K562 (cell line): ENCODE results near the gene CLP1. TPM values are rescaled to one million over a fixed set of nuclear protein-coding genes. Genes with fewer than 3 reads are reported as not detected.

ENCODE experiments used
- ATAC-seq: fragments of 200-7000 bp; cut with Tn5 transposase; 3 replicates; pipeline ENCODE4 v1.9.1; 2020; ENCODE audit warnings: moderate library complexity
- BruUV-seq: library from RNA; stranded (reverse); fragments of 400-500 nt; replicated peaks from 2 replicates; lab custom pipeline; 2021; lab: Mats Ljungman, UMichigan
- CTCF ChIA-PET: fragments of 300-600 bp; formaldehyde crosslinking; extraction: SDS; loops from one replicate; lab custom pipeline; 2021; ENCODE audit warnings: low intra/inter-chr PET ratio; lab: Yijun Ruan, JAX
- POLR2A ChIA-PET: fragments of 300-600, 350-650 bp; sonication (Branson Sonifier 250); formaldehyde crosslinking; extraction: SDS; loops from one replicate; lab custom pipeline; 2021; ENCODE audit warnings: antibody characterized with exemption, inconsistent platforms; lab: Yijun Ruan, JAX
- DNase-seq, 4 experiments: peaks; one replicate each; pipeline versions ENCODE4 v3.0.0 to v3.0.0-alpha.2; 2011 to 2018; ENCODE audit warnings: low spot score in 3 of 4, mixed read lengths in 3 of 4; ENCODE audit errors: extremely low read depth in 1 of 4
- FAIRE-seq: peaks from 2 replicates; lab custom pipeline; 2011; peaks lifted over from hg19 to GRCh38; lab: Jason Lieb, UNC
- H2AFZ ChIP-seq: 2 replicates; pipeline ENCODE4 v1.6.0; 2011; ENCODE audit warnings: low read depth, low read length, control low read depth, inconsistent platforms
- H3K27ac ChIP-seq: fragments of 200-600 bp; 3 replicates; pipeline ENCODE4 v1.8.0; 2011; ENCODE audit warnings: low read depth, mild to moderate bottlenecking, control low read depth, inconsistent platforms, low read length, moderate library complexity, mixed read lengths; ENCODE audit errors: extremely low read depth
- H3K27me3 ChIP-seq, 2 experiments: fragments of 300-600 bp in 1 of 2; 2 replicates in 1 of 2; 3 replicates in 1 of 2; pipeline versions ENCODE4 v1.6.0 to v1.8.0; 2011; ENCODE audit warnings: inconsistent platforms in 2 of 2, low read length in 2 of 2, mild to moderate bottlenecking in 1 of 2, mixed read lengths in 1 of 2, moderate library complexity in 1 of 2; ENCODE audit not compliant: control insufficient read depth in 2 of 2, insufficient read depth in 2 of 2
- H3K36me3 ChIP-seq: fragments of 300-600 bp; 3 replicates; pipeline ENCODE4 v1.8.0; 2011; ENCODE audit warnings: mild to moderate bottlenecking, low read length, inconsistent platforms; ENCODE audit not compliant: control insufficient read depth, insufficient read depth
- H3K4me1 ChIP-seq, 2 experiments: fragments of 200-600 bp in 1 of 2; replicated peaks in 1 of 2; 2 replicates in 1 of 2; 3 replicates in 1 of 2; pipeline versions ENCODE4 v1.5.1 to v1.8.0; 2011; ENCODE audit warnings: inconsistent platforms in 2 of 2, low read length in 2 of 2, mild to moderate bottlenecking in 1 of 2, mixed read lengths in 1 of 2, moderate library complexity in 1 of 2; ENCODE audit not compliant: control insufficient read depth in 2 of 2, insufficient read depth in 2 of 2
- H3K4me2 ChIP-seq: 2 replicates; pipeline ENCODE4 v1.6.1; 2011; ENCODE audit warnings: low read length, control low read depth, inconsistent platforms, mixed read lengths; ENCODE audit not compliant: insufficient read depth
- H3K4me3 ChIP-seq: fragments of 200-600 bp; sonication (generic), shearing (Covaris generic); 2 replicates; pipeline ENCODE4 v1.5.1; 2016; ENCODE audit warnings: control low read depth, inconsistent platforms
- H3K79me2 ChIP-seq: fragments of 200-600 bp; 3 replicates; pipeline ENCODE4 v1.8.0; 2011; ENCODE audit warnings: low read length, inconsistent platforms; ENCODE audit not compliant: control insufficient read depth, insufficient read depth
- H3K9ac ChIP-seq, 2 experiments: 2 replicates each; pipeline versions ENCODE4 v1.6.0 to v1.6.1; 2011; ENCODE audit warnings: low read depth in 2 of 2, low read length in 2 of 2, control low read depth in 1 of 2, inconsistent platforms in 1 of 2, mild to moderate bottlenecking in 1 of 2, mixed read lengths in 1 of 2; ENCODE audit not compliant: insufficient read depth in 1 of 2
- H3K9me1 ChIP-seq: one replicate; pipeline ENCODE4 v1.6.0; 2011; ENCODE audit warnings: inconsistent platforms, mild to moderate bottlenecking, low read length, moderate library complexity; ENCODE audit not compliant: control insufficient read depth, insufficient read depth
- H3K9me3 ChIP-seq: replicated peaks from 2 replicates; pipeline ENCODE4 v1.5.1; 2011; ENCODE audit warnings: low read depth, low read length, inconsistent platforms; ENCODE audit not compliant: control insufficient read depth, insufficient read depth
- H4K20me1 ChIP-seq: replicated peaks from 2 replicates; pipeline ENCODE4 v1.6.1; 2011; ENCODE audit warnings: low read length, inconsistent platforms, mixed read lengths; ENCODE audit not compliant: control insufficient read depth, insufficient read depth
- CBX8 ChIP-seq: fragments of 200-600 bp; sonication (generic); IDR thresholded peaks from 2 replicates; pipeline ENCODE4 v1.6.1; 2012; ENCODE audit warnings: borderline replicate concordance, mixed run types, low read depth, mild to moderate bottlenecking, moderate library complexity, mixed read lengths, low read length, control low read depth, inconsistent platforms; ENCODE audit not compliant: poor library complexity, severe bottlenecking; ENCODE audit errors: extremely low read depth
- ELF2 ChIP-seq: fragments of 250-450 bp; sonication (Bioruptor Pico); IDR thresholded peaks from 2 replicates; pipeline ENCODE4 v1.5.0; 2021; ENCODE audit warnings: mild to moderate bottlenecking
- GABPB1 ChIP-seq: sonication (generic); formaldehyde crosslinking; IDR thresholded peaks from 2 replicates; pipeline ENCODE4 v1.8.0; 2022; ENCODE audit warnings: mild to moderate bottlenecking, missing genetic modification reagents
- GATAD2A ChIP-seq: fragments of 450-650 bp; IDR thresholded peaks from 2 replicates; pipeline ENCODE4 v1.6.1; 2017
- HDAC2 ChIP-seq: fragments of 450-650 bp; IDR thresholded peaks from 2 replicates; pipeline ENCODE4 v1.6.1; 2016; ENCODE audit warnings: mild to moderate bottlenecking
- KLF6 ChIP-seq: fragments of 250-450 bp; sonication (Bioruptor Pico); IDR thresholded peaks from 2 replicates; pipeline ENCODE4 v1.4.0; 2020; ENCODE audit warnings: mild to moderate bottlenecking, moderate library complexity, borderline replicate concordance
- MYBL2 ChIP-seq, 2 experiments: fragments of 450-650 bp in 1 of 2; sonication (generic) in 1 of 2; formaldehyde crosslinking in 1 of 2; IDR thresholded peaks; 2 replicates each; pipeline versions ENCODE4 v1.6.1 to v1.8.1; 2017 to 2022; ENCODE audit warnings: borderline replicate concordance in 1 of 2, inconsistent platforms in 1 of 2, low read depth in 1 of 2, mild to moderate bottlenecking in 1 of 2, missing genetic modification reagents in 1 of 2, moderate library complexity in 1 of 2
- POLR2H ChIP-seq: IDR thresholded peaks from 2 replicates; pipeline ENCODE4 v1.6.1; 2016; ENCODE audit warnings: missing genetic modification characterization, low read depth, mild to moderate bottlenecking, control low read depth, missing compliant biosample characterization, moderate library complexity
- SAP30 ChIP-seq: fragments of 200-600 bp; sonication (generic); IDR thresholded peaks from 2 replicates; pipeline ENCODE4 v1.6.1; 2012; ENCODE audit warnings: borderline replicate concordance, low read depth, mild to moderate bottlenecking, moderate library complexity, low read length, control low read depth, inconsistent platforms; ENCODE audit not compliant: insufficient read depth, poor library complexity, severe bottlenecking
- UBTF ChIP-seq, 2 experiments: IDR thresholded peaks; 2 replicates each; pipeline ENCODE4 v1.6.1; 2012; ENCODE audit warnings: improper control_type of control experiment in 2 of 2, low read depth in 2 of 2, low read length in 2 of 2, borderline replicate concordance in 1 of 2
- ZNF395 ChIP-seq: fragments of 200-800 bp; sonication (Bioruptor generic); IDR thresholded peaks from 2 replicates; pipeline ENCODE4 v1.6.1; 2017; ENCODE audit warnings: missing genetic modification characterization, missing compliant biosample characterization
- WGBS: fragments of 100-300 bp; shearing (Covaris generic); methylation state at CpG from one replicate; pipeline ENCODE4 v1.1.6; 2016; ENCODE audit warnings: low coverage, mixed read lengths; ENCODE audit not compliant: insufficient coverage; ENCODE audit errors: missing lambda C conversion rate; 5-methylcytosine and 5-hydroxymethylcytosine counted together
- in situ Hi-C: fragments of 300-500 bp; cut with MboI; formaldehyde crosslinking; loops from 4 replicates; pipeline ENCODE4 v1.15.0; 2018; ENCODE audit warnings: inconsistent platforms, mixed read lengths
- intact Hi-C: fragments of 100-400 bp; cut with micrococcal nuclease; formaldehyde crosslinking; loops from 2 replicates; pipeline ENCODE4 v1.14.2; 2022
- polyA plus RNA-seq, 8 experiments: library from polyadenylated mRNA; depleted of rRNA in 4 of 8; stranded (reverse) in 5 of 8; unstranded in 3 of 8; fragments of >200 nt; fragmentation: Nextera tagmentation in 2 of 8; fragmentation: Illumina TruSeq in 1 of 8; extraction: Ambion mirVana in 2 of 8; extraction: Trizol in 1 of 8; gene quantifications; 2 replicates each; pipeline versions ENCODE4 v1.2.1 to v1.2.3, GENCODE V29; 2011 to 2014; ENCODE audit warnings: inconsistent platforms in 1 of 8, missing spikeins in 1 of 8
- total RNA-seq, 7 experiments: library from RNA; depleted of rRNA in 6 of 7; stranded (reverse); fragments of >200 nt in 6 of 7; fragmentation: Illumina TruSeq in 2 of 7; extraction: Trizol in 2 of 7; gene quantifications; 2 replicates each; pipeline versions ENCODE4 v1.2.1 to v1.2.3, GENCODE V29; 2011 to 2021; ENCODE audit warnings: low replicate concordance in 1 of 7
- TF ChIP-seq, protein P1 (sequence below), 3 experiments: fragments of 200-800 bp in 1 of 3; fragments of 250-450 bp in 1 of 3; fragments of 450-650 bp in 1 of 3; sonication (Bioruptor Pico) in 1 of 3; sonication (Bioruptor generic) in 1 of 3; formaldehyde crosslinking in 1 of 3; IDR thresholded peaks; 2 replicates each; pipeline versions ENCODE4 v1.6.1 to v1.8.0; 2016 to 2022; ENCODE audit warnings: mild to moderate bottlenecking in 2 of 3, missing genetic modification characterization in 2 of 3, missing compliant biosample characterization in 1 of 3, moderate library complexity in 1 of 3

Gene CLP1
- total and polyA plus RNA-seq, 9 of the 15 experiments (the other 6 are each of a cell fraction or from before 2014, with no cell fraction given), result 19.1 to 46.2 (median 27.8) TPM

DNA sequence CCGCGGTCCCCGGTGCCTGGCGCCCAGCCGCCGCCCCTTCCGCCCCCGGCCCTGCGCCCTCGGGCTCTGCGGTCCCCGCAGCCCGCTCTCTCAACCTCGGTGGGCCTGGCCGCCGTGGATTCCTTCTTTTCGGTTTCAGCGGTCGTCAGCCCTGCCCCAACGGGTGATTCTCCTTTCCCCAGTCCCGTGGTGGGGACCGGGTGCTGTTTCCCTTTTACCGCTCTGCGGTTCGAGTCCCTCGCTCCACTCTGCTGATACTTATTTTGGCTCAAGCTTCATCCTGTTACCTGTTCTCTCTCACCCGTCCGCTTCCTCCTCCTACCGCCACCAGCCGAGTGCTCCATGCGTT, 10.8 kb downstream of the CLP1 start:
- CTCF ChIA-PET, result interaction anchor here (1.1 kb wide), 1 partner anchor 133 kb away, joined by 3 read pairs; no protein-coding TSS in a partner anchor
- peaks cover 32% of the 10 kb centered on the region for H3K36me3 ChIP-seq
- in situ Hi-C loops, result loop anchor here (10.0 to 25.0 kb wide), 2 partner anchors 136 to 844 kb away; partner anchors contain the start of gene OR5B21
- TF ChIP-seq CBX8 (no peak), ELF2 (CRISPR knock-in tag) (no peak), MYBL2 (IDR thresholded peaks at IDR 0.05; ENCODE audit: low read depth) (no peak), MYBL2 (CRISPR knock-in tag; IDR thresholded peaks at IDR 0.05; ENCODE audit: borderline replicate concordance) (no peak), GABPB1 (CRISPR knock-in tag) (no peak), UBTF (IDR thresholded peaks at IDR 0.05; ENCODE audit: borderline replicate concordance in 1 of 2, low read depth in 2 of 2, low read length in 2 of 2) (no peak), KLF6 (no peak), SAP30 (peak; percentile 12), GATAD2A (no peak), ZNF395 (CRISPR knock-in tag) (no peak), POLR2H (tag) (no peak), HDAC2 (no peak)
- TF ChIP-seq, protein P1, sequence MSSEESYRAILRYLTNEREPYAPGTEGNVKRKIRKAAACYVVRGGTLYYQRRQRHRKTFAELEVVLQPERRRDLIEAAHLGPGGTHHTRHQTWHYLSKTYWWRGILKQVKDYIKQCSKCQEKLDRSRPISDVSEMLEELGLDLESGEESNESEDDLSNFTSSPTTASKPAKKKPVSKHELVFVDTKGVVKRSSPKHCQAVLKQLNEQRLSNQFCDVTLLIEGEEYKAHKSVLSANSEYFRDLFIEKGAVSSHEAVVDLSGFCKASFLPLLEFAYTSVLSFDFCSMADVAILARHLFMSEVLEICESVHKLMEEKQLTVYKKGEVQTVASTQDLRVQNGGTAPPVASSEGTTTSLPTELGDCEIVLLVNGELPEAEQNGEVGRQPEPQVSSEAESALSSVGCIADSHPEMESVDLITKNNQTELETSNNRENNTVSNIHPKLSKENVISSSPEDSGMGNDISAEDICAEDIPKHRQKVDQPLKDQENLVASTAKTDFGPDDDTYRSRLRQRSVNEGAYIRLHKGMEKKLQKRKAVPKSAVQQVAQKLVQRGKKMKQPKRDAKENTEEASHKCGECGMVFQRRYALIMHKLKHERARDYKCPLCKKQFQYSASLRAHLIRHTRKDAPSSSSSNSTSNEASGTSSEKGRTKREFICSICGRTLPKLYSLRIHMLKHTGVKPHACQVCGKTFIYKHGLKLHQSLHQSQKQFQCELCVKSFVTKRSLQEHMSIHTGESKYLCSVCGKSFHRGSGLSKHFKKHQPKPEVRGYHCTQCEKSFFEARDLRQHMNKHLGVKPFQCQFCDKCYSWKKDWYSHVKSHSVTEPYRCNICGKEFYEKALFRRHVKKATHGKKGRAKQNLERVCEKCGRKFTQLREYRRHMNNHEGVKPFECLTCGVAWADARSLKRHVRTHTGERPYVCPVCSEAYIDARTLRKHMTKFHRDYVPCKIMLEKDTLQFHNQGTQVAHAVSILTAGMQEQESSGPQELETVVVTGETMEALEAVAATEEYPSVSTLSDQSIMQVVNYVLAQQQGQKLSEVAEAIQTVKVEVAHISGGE (CRISPR knock-in tag; IDR thresholded peaks at IDR 0.05), result peak in 1 of 3 experiments; percentile 16; a peak in 2 of 6 replicates

More for the DNA sequence above, 10.8 kb downstream of the CLP1 start:
- FAIRE-seq (no peak), DNase-seq (peak in 2 of 4 experiments; percentile 36 to 46), ATAC-seq (peak; percentile 38)
- H3K4me3 ChIP-seq, result peak overlapping the region; percentile 98
- no TSS peak for BruUV-seq
- no peaks in the 10 kb centered on the region for H3K9me1 ChIP-seq
- H4K20me1 ChIP-seq, result no peaks in the 10 kb centered on the region
- H3K27me3 ChIP-seq, result no peaks in the 10 kb centered on the region
- H3K27ac ChIP-seq, result peak overlapping the region; percentile 99
- H3K9ac ChIP-seq, result peak overlapping the region; percentile 99 to 100
- peaks cover 55% of the 10 kb centered on the region for H3K79me2 ChIP-seq
- WGBS, result under 1% methylated on average over 24 of the region's 31 CpGs
- no peaks in the 10 kb centered on the region for H3K9me3 ChIP-seq
- intact Hi-C loops, result loop anchor here (5.0 to 10.0 kb wide), 2 partner anchors 396 to 854 kb away; no protein-coding TSS in a partner anchor
- POLR2A ChIA-PET, result interaction anchor here (0.7 kb wide), 1 partner anchor 8 kb away, joined by 4 read pairs; no protein-coding TSS in a partner anchor
- H2AFZ ChIP-seq, result peak overlapping the region; percentile 99
- H3K4me1 ChIP-seq, result peaks cover 8 to 9% of the 10 kb centered on the region in 2 experiments; a peak in 4 of 5 replicates
- H3K4me2 ChIP-seq, result peak overlapping the region; percentile 96
